Astrocyte (in vitro differentiated cells and primary cell): ENCODE measurements around the gene SCYL1.

Source experiments
- CTCF ChIP-seq: IDR thresholded peaks from 2 replicates; pipeline ENCODE4 v1.5.1; 2011; ENCODE audit warnings: low read depth, mild to moderate bottlenecking, inconsistent platforms, low read length, moderate library complexity; ENCODE audit not compliant: insufficient read depth
- EZH2 ChIP-seq: IDR thresholded peaks from 2 replicates; pipeline ENCODE4 v1.6.1; 2012; ENCODE audit warnings: mild to moderate bottlenecking, low read length, inconsistent platforms; ENCODE audit not compliant: insufficient read depth

GRCh38 chr11:65492637-65493366 is 32.1 kb upstream of the SCYL1 start:
- TF ChIP-seq CTCF (no peak), EZH2 (no peak)
